ENCODE measurements around the gene RBM11.

GRCh38 chr21:14267076-14267475, 51.1 kb downstream of the RBM11 start:
- TF ChIP-seq CTCF (IDR thresholded peaks at IDR 0.05): no peak
- TF ChIP-seq POLR2A (IDR thresholded peaks at IDR 0.05): no peak
